GM23248 (cell line): ENCODE results near the gene TMX3. TPM values are rescaled to one million over a fixed set of nuclear protein-coding genes. Genes with fewer than 3 reads are reported as not detected.

Source experiments
- DNase-seq: peaks from one replicate; pipeline ENCODE4 v3.0.0-alpha.2; 2015
- H2AFZ ChIP-seq: fragments of 200-600 bp; sonication (generic); 2 replicates; pipeline ENCODE4 v1.6.1; 2016; ENCODE audit warnings: antibody characterized with exemption
- H3F3A ChIP-seq: fragments of 200-600 bp; sonication (generic); 2 replicates; pipeline ENCODE4 v1.6.1; 2016; ENCODE audit warnings: mild to moderate bottlenecking, antibody characterized with exemption, mixed run types; ENCODE audit not compliant: insufficient read depth
- H3K27ac ChIP-seq: fragments of 200-600 bp; sonication (generic); 2 replicates; pipeline ENCODE4 v1.5.1; 2016; ENCODE audit warnings: mild to moderate bottlenecking
- H3K27me3 ChIP-seq: fragments of 200-600 bp; sonication (generic); replicated peaks from 2 replicates; pipeline ENCODE4 v1.6.1; 2016; ENCODE audit warnings: mild to moderate bottlenecking; ENCODE audit not compliant: insufficient read depth
- H3K36me3 ChIP-seq: fragments of 200-600 bp; sonication (generic); 2 replicates; pipeline ENCODE4 v1.6.1; 2016; ENCODE audit warnings: low read depth, mild to moderate bottlenecking
- H3K4me1 ChIP-seq: fragments of 200-600 bp; sonication (generic); 2 replicates; pipeline ENCODE4 v1.6.1; 2016; ENCODE audit warnings: mild to moderate bottlenecking; ENCODE audit not compliant: insufficient read depth
- H3K4me2 ChIP-seq: fragments of 200-600 bp; sonication (generic); one replicate; pipeline ENCODE4 v1.6.1; 2016; ENCODE audit warnings: mild to moderate bottlenecking; ENCODE audit not compliant: unreplicated experiment
- H3K4me3 ChIP-seq: fragments of 200-600 bp; sonication (generic); 2 replicates; pipeline ENCODE4 v1.5.1; 2016; ENCODE audit warnings: mild to moderate bottlenecking
- H3K79me2 ChIP-seq: fragments of 200-600 bp; sonication (generic); 2 replicates; pipeline ENCODE4 v1.6.1; 2016; ENCODE audit warnings: mild to moderate bottlenecking; ENCODE audit not compliant: insufficient read depth
- H3K9ac ChIP-seq: fragments of 200-600 bp; sonication (generic); 2 replicates; pipeline ENCODE4 v1.6.1; 2016; ENCODE audit warnings: mild to moderate bottlenecking
- H3K9me2 ChIP-seq: fragments of 200-600 bp; sonication (generic); 2 replicates; pipeline ENCODE4 v1.6.1; 2016; ENCODE audit warnings: mixed run types, mild to moderate bottlenecking, moderate library complexity; ENCODE audit not compliant: insufficient read depth
- H3K9me3 ChIP-seq: fragments of 200-600 bp; sonication (generic); one replicate; pipeline ENCODE4 v1.6.1; 2017; ENCODE audit warnings: low read depth
- H4K20me1 ChIP-seq: fragments of 200-600 bp; sonication (generic); 2 replicates; pipeline ENCODE4 v1.6.0; 2016; ENCODE audit not compliant: insufficient read depth
- EZH2 ChIP-seq: fragments of 200-600 bp; sonication (generic); IDR thresholded peaks from 2 replicates; pipeline ENCODE4 v1.6.1; 2018; ENCODE audit warnings: antibody characterized with exemption, mild to moderate bottlenecking; ENCODE audit not compliant: insufficient read depth, poor library complexity, severe bottlenecking
- EZH2phosphoT487 ChIP-seq: fragments of 200-600 bp; sonication (generic); IDR thresholded peaks from 2 replicates; pipeline ENCODE4 v1.6.1; 2018; ENCODE audit warnings: antibody characterized with exemption, moderate library complexity, mild to moderate bottlenecking, low read depth; ENCODE audit not compliant: insufficient read depth
- WGBS, 2 experiments: methylation state at CpG; one replicate each; pipeline ENCODE4 v1.1.6; 2015 to 2017; ENCODE audit warnings: low lambda C conversion rate in 2 of 2, low coverage in 1 of 2; ENCODE audit errors: missing lambda C conversion rate in 2 of 2; 5-methylcytosine and 5-hydroxymethylcytosine counted together
- in situ Hi-C: fragments of 300-500 bp; cut with MboI; formaldehyde crosslinking; loops from 2 replicates; pipeline ENCODE4 v1.15.0; 2020
- polyA plus RNA-seq: library from polyadenylated mRNA; unstranded; fragments of >200 nt; fragmentation: Nextera tagmentation; extraction: Ambion mirVana; gene quantifications from 2 replicates; pipeline ENCODE4 v1.2.1, GENCODE V29; 2016
- total RNA-seq: library from RNA; depleted of rRNA; stranded (reverse); fragments of >200 nt; shearing (Covaris generic); gene quantifications from 2 replicates; pipeline ENCODE4 v1.2.3, GENCODE V29; 2014

TMX3 gene
- total and polyA plus RNA-seq, 2 experiments from 2014 or later = 70.4 to 111 TPM

DNA sequence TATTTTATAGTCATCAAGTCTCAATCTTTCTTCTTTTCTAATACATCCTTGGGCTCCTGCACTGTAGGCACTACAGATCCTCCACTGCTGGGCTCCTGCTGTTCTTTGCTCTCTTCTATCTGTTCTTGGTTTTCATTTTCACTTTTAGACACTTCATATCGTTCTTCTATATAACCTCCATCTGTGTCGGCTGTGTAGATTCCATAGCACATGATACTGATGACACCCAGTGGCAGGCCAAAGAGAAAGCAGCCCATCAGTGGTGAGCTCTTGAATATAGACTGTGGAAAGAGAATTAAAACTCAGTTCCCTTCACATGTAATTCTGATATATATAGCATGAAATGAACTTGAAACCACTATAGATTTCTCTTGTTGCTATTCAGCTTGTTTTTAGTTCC lies 38.0 kb downstream of the TMX3 start:
- no peaks in the 10 kb centered on the region for H4K20me1 ChIP-seq
- no peak overlapping the region for H3K9ac ChIP-seq
- 31 to 48% methylated on average over 2 of the region's 2 CpGs for WGBS, 2 experiments
- TF ChIP-seq EZH2phosphoT487 (no peak), EZH2 (no peak)
- H3K9me3 ChIP-seq = no peaks in the 10 kb centered on the region
- H3K36me3 ChIP-seq = peaks cover 51% of the 10 kb centered on the region
- H3K27me3 ChIP-seq = no peaks in the 10 kb centered on the region
- in situ Hi-C loops = no loop called here
- H3K4me1 ChIP-seq = peaks cover 7% of the 10 kb centered on the region; the same call in 1 of the 2 replicates
- H3K4me2 ChIP-seq = no peak overlapping the region
- peaks cover 21% of the 10 kb centered on the region for H3F3A ChIP-seq
- peak; percentile 45 for DNase-seq
- H3K9me2 ChIP-seq = no peaks in the 10 kb centered on the region
- H3K4me3 ChIP-seq = no peak overlapping the region
- no peak overlapping the region for H2AFZ ChIP-seq
- no peaks in the 10 kb centered on the region for H3K79me2 ChIP-seq
- H3K27ac ChIP-seq = no peak overlapping the region

DNA sequence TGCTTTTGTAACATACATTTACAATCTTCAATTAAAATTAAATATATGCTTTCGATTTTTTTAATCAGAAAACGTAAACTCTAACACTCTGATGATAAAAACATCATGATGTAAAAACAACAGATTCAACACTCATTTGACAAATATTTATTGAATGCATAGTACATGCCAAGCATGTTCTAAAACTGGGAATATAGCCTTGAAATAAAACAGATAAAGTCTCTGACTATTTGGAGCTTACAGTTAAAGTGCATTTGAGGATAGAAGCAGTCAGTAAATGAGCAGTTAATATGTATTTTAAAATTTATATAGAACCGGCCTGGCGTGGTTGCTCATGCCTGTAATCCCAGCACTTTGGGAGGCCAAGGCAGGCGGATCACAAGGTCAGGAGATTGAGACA lies 47.8 kb downstream of the TMX3 start:
- Histone ChIP-seq H2AFZ (peak overlapping the region; percentile 52), H3F3A (0 out of 2 replicates have a peak, but pooled peaks cover 11% of the 10 kb centered on the region), H3K27me3 (no peaks in the 10 kb centered on the region), H4K20me1 (no peaks in the 10 kb centered on the region), H3K9me3 (no peaks in the 10 kb centered on the region), H3K9me2 (no peaks in the 10 kb centered on the region), H3K79me2 (no peaks in the 10 kb centered on the region), H3K9ac (no peak overlapping the region), H3K4me2 (peak overlapping the region; percentile 17), H3K4me1 (peaks cover 11% of the 10 kb centered on the region), H3K27ac (no peak overlapping the region), H3K4me3 (no peak overlapping the region), H3K36me3 (no peaks in the 10 kb centered on the region)
- TF ChIP-seq EZH2phosphoT487 (no peak), EZH2 (no peak)
- in situ Hi-C loops = loop anchor here (10.0 kb wide), 1 partner anchor 1452 kb away; no protein-coding TSS in a partner anchor
- 26 to 27% methylated on average over 5 of the region's 5 CpGs for WGBS, 2 experiments
- DNase-seq = peak; percentile 29

DNA sequence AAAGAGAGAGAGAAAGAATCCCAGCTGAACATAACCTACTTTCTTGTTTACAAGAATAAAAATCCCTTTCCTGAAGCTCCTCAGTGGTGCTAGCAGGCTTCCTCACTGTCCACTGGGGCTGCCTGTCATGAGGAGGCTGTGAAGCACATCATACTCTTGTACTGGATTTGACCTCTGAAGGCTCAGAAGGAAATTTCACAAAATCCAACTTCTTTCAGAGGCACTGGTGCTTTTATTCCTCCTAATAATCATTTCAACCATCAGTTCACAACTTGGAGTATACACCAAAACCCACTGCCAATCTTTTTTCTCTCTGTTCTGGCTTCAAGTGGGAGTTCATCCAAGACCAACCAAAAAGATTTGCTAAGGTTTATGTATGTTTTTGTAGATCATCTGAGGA lies 48.5 kb downstream of the TMX3 start:
- Histone ChIP-seq H2AFZ (peak overlapping the region; percentile 52), H3K9ac (no peak overlapping the region), H3K36me3 (no peaks in the 10 kb centered on the region), H3K79me2 (no peaks in the 10 kb centered on the region), H3K4me3 (no peak overlapping the region), H3K9me3 (no peaks in the 10 kb centered on the region), H3K4me1 (peaks cover 11% of the 10 kb centered on the region), H3F3A (0 out of 2 replicates have a peak, but pooled peaks cover 11% of the 10 kb centered on the region), H4K20me1 (no peaks in the 10 kb centered on the region), H3K27me3 (no peaks in the 10 kb centered on the region), H3K27ac (no peak overlapping the region), H3K9me2 (no peaks in the 10 kb centered on the region), H3K4me2 (no peak overlapping the region)
- in situ Hi-C loops = loop anchor here (10.0 kb wide), 1 partner anchor 1452 kb away; no protein-coding TSS in a partner anchor
- DNase-seq = peak; percentile 14
- TF ChIP-seq EZH2 = no peak
- no peak for TF ChIP-seq EZH2phosphoT487

DNA sequence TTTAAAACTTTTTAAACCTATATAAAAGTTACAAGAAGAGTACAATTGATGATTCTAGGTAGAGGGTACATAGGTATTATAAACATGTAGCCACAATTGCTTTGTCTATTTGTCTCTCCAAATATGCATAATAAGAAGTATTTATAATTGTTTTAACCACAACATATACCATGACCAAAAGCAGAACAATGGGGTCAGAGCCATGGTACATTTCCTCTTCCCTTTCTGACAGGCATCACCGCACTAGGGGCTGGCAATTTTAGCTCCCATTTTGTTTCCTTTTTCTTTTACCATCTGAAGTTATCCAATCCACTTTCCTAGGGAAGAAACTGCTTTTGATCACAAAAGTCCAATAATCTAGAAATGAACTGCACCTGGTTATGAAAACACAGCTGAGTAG lies 49.3 kb downstream of the TMX3 start:
- H3K4me1 ChIP-seq = peaks cover 11% of the 10 kb centered on the region
- in situ Hi-C loops = loop anchor here (10.0 kb wide), 1 partner anchor 1451 kb away; no protein-coding TSS in a partner anchor
- H3K9me2 ChIP-seq = no peaks in the 10 kb centered on the region
- DNase-seq = no peak
- no peaks in the 10 kb centered on the region for H4K20me1 ChIP-seq
- no peaks in the 10 kb centered on the region for H3K36me3 ChIP-seq
- 93 to 100% methylated on average over 1 of the region's 1 CpG for WGBS, 2 experiments
- no peaks in the 10 kb centered on the region for H3K27me3 ChIP-seq
- no peak overlapping the region for H3K9ac ChIP-seq
- no peak overlapping the region for H3K4me3 ChIP-seq
- no peak overlapping the region for H2AFZ ChIP-seq
- H3K9me3 ChIP-seq = no peaks in the 10 kb centered on the region
- H3F3A ChIP-seq = 0 out of 2 replicates have a peak, but pooled peaks cover 11% of the 10 kb centered on the region
- no peaks in the 10 kb centered on the region for H3K79me2 ChIP-seq
- TF ChIP-seq EZH2phosphoT487 = no peak
- TF ChIP-seq EZH2 = no peak
- no peak overlapping the region for H3K27ac ChIP-seq
- H3K4me2 ChIP-seq = no peak overlapping the region

DNA sequence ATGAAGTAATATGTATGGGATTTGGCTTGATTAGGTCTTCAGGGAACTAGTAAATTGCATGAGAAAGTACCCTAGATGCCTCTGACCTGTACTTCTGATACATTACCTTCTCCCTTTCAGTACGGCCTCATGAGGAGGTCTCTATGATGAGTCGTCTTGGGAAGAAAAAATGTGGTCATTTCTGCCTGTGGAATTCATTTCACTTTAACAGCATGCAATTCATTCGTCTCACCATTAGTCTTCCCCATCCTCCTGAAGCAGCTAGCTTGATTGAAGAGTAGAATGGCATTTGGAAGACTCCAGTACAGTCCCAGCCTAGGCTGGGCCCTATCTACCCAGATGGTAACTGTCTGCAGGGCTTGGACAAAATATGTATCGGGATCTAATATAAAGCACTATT lies 52.2 kb downstream of the TMX3 start:
- Histone ChIP-seq H3K27me3 (no peaks in the 10 kb centered on the region), H3K9me2 (no peaks in the 10 kb centered on the region), H3K9ac (no peak overlapping the region), H2AFZ (no peak overlapping the region), H3K4me3 (no peak overlapping the region), H4K20me1 (no peaks in the 10 kb centered on the region), H3K9me3 (no peaks in the 10 kb centered on the region), H3K4me2 (no peak overlapping the region), H3F3A (0 out of 2 replicates have a peak, but pooled peaks cover 11% of the 10 kb centered on the region), H3K27ac (no peak overlapping the region), H3K36me3 (no peaks in the 10 kb centered on the region), H3K4me1 (peaks cover 11% of the 10 kb centered on the region), H3K79me2 (no peaks in the 10 kb centered on the region)
- in situ Hi-C loops = loop anchor here (10.0 kb wide), 1 partner anchor 1448 kb away; no protein-coding TSS in a partner anchor
- no peak for TF ChIP-seq EZH2
- TF ChIP-seq EZH2phosphoT487 = no peak
- peak; percentile 60 for DNase-seq
- WGBS, 2 experiments = 73 to 75% methylated on average over 4 of the region's 4 CpGs
